GM19240 (cell line): ENCODE data around the gene PRR18.

Experiments used
- DNase-seq: peaks from one replicate; pipeline ENCODE4 v3.0.0; 2011; ENCODE audit warnings: low spot score; ENCODE audit not compliant: insufficient read length

The PRR18 gene

DNA sequence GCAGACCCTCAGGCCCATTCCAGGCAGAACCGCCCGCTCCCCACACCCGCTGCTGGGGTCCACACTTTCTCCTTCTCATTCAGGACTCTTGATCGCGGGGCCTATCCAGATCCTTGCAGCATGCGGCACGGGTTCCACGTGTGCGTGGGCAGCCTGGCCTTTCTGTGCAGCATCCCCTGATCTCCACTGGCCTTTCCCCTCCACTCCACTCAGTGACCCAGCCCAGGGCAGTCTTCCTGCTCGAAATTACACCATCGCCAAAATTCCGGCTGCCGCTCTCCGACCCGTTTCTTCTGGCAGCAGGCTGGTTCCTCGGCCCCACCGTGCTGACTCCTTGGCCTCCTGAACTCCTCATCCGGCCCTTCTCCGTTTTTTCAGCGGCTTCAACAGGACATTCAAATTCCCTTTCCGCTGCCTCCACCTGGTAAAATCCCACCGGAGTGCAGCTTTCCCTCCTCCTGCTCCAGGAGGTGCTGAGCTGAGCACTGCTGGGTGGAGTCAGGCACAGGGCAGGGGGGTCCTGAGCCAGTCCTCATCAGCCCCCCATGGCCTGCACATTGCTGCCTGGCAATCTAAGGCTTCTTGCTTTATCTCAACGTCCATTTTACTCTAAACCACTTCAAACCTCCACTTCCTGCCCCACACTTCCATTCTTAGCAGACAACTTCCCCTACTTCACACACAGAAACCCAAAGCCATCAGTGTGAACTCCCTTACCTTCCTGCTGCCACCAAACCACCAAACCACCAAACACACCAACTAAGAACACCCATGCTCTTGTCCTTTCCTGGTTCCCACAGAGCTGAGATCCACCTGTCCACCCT is 25.2 kb upstream of the PRR18 start:
- no peak for DNase-seq

DNA sequence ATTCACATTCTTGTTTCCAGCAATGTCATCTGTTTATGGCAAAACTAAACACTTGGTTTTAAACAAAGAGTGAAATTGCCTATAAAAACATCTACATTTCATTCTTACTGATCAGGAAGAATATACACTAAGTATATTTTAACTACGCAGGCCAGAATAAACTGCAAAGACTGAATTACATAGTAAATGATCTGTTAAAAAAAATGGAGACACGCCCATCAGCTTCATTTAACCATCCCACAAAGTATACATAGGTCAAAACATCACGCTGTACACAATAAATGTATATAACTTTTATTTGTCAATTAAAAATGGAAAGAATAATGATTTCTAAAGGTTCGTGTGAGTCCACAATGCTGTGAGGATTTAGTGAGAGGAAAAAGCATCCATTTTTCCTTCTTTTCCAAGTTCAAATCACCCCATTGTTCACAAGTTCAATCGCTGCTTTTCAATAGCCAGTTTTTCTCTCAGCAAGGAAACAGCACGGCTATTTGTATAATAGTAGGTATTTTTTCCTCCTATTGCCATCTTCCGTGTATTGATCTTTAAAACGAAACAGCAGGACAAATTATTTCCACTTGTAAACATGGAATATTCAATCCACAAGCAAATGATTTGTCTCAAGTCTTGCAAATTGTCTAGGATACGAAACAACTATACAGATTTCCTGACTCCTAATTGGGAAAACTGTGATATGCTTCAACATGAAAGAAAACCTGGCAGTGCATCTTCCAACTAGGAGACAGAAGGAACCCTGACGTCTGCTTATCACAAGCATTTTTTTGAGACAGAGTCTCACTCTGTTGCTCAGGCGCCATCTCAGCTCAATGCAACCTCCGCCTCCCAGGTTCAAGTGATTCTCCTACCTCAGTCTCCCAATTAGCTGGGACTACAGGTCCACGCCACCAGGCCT is 23.6 kb upstream of the PRR18 start:
- DNase-seq = no peak

- no peak for DNase-seq
Measured at GRCh38 chr6:166330612-166331011, 22.4 kb upstream of the PRR18 start.

- no peak for DNase-seq
Measured at GRCh38 chr6:166325383-166326042, 17.3 kb upstream of the PRR18 start.

DNA sequence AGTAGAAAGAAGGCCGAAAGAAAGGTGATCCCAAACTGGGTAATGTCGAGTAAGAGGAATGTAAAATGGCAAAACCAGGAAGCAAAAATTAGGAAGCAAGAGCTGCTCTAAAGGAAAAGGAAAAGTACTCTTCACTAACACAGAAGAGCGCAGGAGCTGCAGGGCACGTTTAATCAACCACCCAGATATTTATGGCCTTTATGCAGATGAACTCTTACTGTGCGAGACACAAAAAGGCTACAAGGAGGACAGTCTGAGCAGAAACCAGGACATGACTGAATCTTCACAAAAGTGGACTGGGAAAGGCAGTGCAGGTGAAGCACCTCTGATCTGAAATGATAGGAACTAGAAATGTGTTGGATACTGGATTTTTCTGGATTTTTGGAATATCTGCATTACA is 15.2 kb upstream of the PRR18 start:
- no peak for DNase-seq

DNA sequence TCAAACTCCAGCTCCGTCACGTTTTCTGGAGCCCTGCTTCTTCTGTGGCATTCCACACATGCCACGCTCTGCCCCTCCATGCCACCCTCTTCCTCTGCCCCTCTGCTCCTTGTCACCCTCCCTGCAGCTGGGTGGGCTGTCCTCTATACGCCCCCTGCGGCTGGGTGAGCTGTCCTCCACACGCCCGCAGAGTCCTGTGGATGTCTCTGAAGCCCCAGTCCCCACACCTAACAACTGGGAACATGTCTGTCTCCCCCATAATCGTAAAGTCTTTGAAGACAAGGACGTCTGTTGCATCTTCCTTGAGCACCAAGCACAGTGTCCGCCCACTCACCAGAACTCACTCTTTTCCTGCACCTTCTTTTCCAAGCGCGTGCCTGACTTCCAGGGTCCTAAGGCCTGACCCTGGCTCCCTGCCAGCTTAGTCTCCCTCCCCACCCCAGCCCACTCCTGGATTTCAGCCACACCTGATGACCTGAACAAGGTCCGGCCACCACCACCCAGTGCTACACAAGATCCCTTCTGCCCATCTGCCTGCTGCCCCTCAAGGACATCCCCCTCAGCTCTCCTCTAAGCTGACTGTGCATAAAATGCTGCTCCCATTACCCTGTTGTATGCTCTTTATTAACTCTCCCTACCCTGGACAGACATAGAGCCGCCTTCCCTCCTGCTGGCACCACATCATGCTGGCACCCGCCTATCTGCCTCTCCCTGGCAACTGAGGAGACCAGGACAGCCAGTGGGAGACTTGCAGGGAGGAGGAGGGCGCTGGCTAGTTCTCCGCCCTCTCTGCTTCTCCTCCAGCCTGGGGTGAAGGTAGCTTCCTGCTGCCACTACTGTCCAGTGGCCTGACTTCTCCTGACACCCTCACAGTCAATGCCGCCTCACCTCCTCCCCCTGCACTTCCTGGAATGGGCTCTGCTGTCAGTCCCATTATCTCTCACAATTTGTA is 10.7 kb upstream of the PRR18 start:
- no peak for DNase-seq

DNA sequence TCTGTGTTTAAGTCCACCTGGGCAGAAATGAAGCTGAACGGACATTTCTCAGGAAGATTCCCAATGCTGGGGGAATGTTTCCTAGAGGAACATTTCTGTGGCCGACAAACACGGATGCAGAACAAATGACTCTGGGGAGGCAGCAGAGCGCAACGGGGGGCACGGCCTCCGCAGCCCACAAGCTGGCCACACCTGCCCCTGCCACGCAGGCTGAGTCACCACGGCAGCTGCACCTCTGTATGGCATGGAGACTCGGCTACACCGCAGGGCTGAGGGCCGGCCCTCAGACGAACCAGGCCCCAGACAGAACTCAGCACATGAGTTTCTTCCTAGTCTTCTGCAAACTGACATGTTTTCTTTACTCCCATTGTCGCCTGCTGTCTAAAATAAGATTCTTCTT is 10.0 kb upstream of the PRR18 start:
- no peak for DNase-seq

GRCh38 chr6:166317261-166318212 is 9.3 kb upstream of the PRR18 start:
- no peak for DNase-seq

- no peak for DNase-seq
Measured at GRCh38 chr6:166315436-166315835, 7.2 kb upstream of the PRR18 start.

DNA sequence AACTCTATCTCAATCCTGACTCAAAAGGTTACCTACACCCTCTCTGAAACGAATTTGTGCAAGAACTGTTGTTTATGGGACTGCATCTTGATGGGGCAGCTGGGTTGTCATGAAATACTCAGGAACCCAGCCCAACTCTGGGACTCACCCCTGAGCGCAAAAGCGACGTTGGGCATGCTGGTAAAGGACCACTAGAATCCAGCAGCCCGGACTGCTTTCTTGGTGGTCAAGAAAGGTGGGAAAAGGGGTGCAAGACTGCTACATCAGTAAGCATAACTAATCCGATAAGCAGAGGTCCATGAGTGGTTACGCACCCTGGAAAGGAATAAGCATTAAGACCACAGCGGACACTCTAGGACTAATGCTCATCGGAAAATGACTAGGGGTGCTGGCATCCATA is 6.3 kb upstream of the PRR18 start:
- no peak for DNase-seq

- DNase-seq = no peak
Measured at GRCh38 chr6:166313255-166314070, 5.3 kb upstream of the PRR18 start.

DNA sequence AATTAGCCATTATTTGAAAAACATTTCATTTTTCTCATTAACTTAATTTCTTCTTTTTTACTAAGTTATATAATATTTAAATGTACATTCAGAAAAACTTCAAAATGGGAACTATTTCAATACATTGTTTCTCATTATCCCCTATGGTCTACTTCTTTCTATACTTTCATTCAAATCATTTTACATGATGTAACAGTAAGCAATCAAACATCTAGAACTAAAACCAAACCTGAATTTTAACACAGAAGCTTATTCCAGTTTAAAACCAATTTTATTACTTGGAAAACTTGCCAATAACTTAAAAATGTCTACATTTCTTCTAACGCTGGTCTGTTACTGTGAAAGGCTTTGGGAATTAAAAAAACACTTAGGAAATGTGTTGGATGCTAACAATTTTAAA is 4.6 kb upstream of the PRR18 start:
- DNase-seq = no peak

GRCh38 chr6:166310634-166311033 is 2.4 kb upstream of the PRR18 start:
- DNase-seq = no peak

DNA sequence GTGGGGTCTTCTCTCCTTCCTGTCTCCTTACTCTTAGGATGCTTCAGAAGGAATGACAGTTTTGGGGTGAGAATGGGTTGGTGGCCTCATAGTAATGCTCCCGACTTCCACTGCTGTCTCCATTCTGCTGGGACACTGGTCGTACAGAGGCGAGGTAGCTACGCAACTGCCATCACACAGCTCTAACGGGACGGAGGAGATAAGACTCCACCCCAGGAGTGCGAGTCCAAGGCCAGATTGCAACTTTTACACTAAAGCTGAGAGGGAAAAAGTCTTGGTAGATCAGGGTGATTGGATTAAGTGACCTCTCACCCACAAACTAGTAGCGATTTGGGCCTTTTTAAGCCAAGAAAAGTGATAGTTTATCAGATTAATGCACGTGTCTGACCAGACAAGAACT is 1.8 kb upstream of the PRR18 start:
- no peak for DNase-seq

GRCh38 chr6:166308769-166309589 is 787 bp upstream of the PRR18 start:
- no peak for DNase-seq

DNA sequence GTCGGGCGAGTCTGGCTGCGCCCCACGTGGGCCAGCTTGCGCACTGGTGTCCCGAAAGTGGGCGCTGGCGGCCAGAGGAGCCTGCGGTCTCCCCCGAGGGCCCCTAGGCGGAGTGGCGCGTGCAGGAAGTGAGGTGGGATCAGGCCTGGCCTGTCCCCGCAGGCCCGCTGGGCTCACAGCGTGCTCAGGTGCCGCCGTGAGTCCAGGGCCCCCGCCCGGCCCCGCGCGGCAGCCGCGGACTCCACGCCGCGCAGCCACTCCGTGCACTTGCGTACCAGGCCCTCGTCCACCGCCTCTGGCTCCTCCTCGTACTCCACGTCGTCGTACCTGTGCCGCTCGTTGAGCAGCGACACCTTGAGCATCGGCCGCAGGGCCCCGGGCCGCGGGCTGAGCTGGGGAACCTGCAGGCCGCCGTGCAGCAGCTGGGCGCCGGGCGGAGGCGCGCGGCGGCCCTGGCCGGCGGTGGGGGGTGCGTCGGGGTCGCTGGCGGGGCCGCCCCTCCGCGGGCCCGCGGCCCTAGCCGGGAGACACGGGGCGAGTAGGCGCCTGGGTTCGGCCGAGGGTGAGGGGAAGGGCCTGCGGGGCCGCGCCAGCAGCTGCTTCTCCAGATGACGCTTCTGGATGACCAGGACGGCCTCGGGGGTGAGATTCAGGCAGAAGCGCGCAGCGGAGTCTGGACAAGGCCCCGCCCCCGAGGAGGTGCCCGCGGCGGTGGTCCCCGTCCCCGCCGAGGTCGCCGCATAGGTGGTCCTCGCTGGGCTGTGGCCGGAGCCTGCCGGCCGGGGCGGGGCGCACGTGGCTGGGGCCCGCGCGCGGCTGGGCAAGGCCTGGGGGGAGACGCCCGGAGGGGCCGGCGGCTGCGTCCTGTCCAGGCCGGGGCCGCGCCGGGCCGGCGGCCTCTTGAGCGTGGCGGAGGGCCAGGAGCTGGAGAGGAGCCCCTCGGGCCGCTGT is 835 bp downstream of the PRR18 start:
- no peak for DNase-seq
